Activated T-helper 17 cell treated with anti-CD3 and anti-CD28 coated beads, Interleukin-2, amount 50 U/mL, for 72 hours (primary cell): ENCODE results near the gene C1GALT1. TPM values are rescaled to one million over a fixed set of nuclear protein-coding genes. Genes with fewer than 3 reads are reported as not detected.

Experiments used
- ATAC-seq: fragments of 150-1000 bp; cut with Tn5 transposase; replicated peaks from 2 replicates; pipeline ENCODE4 v1.10.0; 2021; ENCODE audit warnings: mild to moderate bottlenecking, moderate library complexity
- H3K27ac Mint-ChIP-seq: one replicate; pipeline ENCODE4 v1.8.0; 2022; ENCODE audit warnings: mixed read lengths
- H3K27me3 Mint-ChIP-seq: one replicate; pipeline ENCODE4 v1.8.0; 2022; ENCODE audit warnings: mixed read lengths
- H3K36me3 Mint-ChIP-seq: one replicate; pipeline ENCODE4 v1.8.0; 2022; ENCODE audit warnings: low read depth, mild to moderate bottlenecking, mixed read lengths
- H3K4me1 Mint-ChIP-seq: one replicate; pipeline ENCODE4 v1.8.0; 2022; ENCODE audit warnings: mixed read lengths
- H3K4me3 Mint-ChIP-seq: one replicate; pipeline ENCODE4 v1.8.0; 2022; ENCODE audit warnings: mild to moderate bottlenecking, mixed read lengths
- H3K9me3 Mint-ChIP-seq: one replicate; pipeline ENCODE4 v1.8.0; 2022; ENCODE audit warnings: mixed read lengths
- total RNA-seq, 2 donors: library from RNA; stranded (reverse); gene quantifications; one replicate each; pipeline ENCODE4 v1.2.3, GENCODE V29; 2022

The C1GALT1 gene
- total RNA-seq, 2 donors from 2014 or later, result 40.9 to 47.2 TPM

DNA sequence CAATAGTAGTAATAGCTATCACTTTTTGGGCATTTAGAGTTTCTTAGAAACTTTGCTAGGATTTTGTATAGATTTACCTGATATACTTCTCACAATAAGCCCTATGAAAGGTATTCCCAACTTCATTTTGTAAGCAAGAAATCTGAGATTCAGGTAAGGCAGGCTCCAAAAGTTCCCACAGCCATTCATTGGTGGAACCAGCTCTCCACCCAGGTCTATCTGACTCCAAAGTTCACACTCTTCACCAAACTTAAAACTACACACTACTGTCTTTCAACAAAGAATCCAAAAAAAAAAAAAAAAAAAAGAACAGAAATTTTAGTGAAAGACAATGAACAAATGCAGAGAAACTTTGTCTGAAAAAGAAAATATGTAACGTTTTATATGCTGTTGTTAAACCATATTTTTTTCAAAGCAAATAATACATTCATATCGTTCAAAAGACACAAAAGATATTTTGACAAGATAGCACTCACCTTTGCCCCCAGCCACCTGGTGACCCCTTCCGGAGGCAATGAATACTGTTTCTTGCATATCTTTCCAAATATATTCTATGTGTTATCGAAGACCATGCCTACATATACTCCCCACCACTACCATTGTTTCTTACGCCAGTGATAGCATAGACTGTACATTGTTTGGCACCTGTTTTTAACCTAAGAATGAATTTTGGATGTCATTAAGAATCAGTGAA lies 108.2 kb downstream of the C1GALT1 start:
- H3K4me1 Mint-ChIP-seq, result no peaks in the 10 kb centered on the region
- no peaks in the 10 kb centered on the region for H3K36me3 Mint-ChIP-seq
- no peaks in the 10 kb centered on the region for H3K27me3 Mint-ChIP-seq
- no peak for ATAC-seq
- no peak overlapping the region for H3K4me3 Mint-ChIP-seq
- no peak overlapping the region for H3K27ac Mint-ChIP-seq
- peaks cover 3% of the 10 kb centered on the region for H3K9me3 Mint-ChIP-seq

DNA sequence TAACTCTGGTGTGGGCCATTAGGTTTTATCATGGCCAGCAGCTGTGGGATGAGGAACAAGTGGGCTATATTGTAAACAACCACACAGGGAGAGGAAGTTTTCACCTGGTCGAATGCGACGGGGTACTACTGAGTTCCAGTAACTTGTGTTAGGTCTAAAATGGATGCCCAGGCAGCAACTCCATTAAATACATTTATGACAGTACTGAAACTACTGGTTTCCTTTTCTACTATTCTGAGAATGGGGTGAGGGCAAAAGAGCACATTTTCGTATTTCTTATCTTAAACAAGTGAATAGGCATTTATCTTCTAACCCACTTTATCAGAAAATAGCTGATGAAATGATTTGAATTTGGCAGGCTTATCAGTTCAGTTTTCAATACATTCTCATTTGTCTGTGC lies 109.7 kb downstream of the C1GALT1 start:
- H3K4me3 Mint-ChIP-seq, result no peak overlapping the region
- no peaks in the 10 kb centered on the region for H3K27me3 Mint-ChIP-seq
- no peaks in the 10 kb centered on the region for H3K9me3 Mint-ChIP-seq
- ATAC-seq, result no peak
- no peak overlapping the region for H3K27ac Mint-ChIP-seq
- H3K36me3 Mint-ChIP-seq, result no peaks in the 10 kb centered on the region
- H3K4me1 Mint-ChIP-seq, result no peaks in the 10 kb centered on the region

DNA sequence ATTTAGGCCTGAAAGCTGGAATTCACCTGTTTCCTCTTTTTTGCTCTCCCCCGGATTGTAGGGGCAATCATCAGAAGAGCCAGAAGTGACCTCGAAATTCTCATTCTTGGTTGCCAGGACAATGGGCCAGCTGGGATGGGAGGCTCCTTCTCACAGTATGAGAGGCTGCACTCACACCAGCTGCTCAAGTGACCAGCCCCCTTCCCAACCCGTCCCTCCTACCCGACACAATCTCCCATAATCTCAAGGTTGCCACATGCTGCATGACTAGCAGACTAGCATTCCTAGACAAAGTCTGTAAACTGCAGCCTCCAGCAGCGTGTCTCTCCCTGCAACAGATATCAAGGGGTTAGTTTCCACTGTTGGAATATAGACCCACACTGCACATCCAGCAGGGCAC lies 110.3 kb downstream of the C1GALT1 start:
- no peaks in the 10 kb centered on the region for H3K27me3 Mint-ChIP-seq
- H3K36me3 Mint-ChIP-seq, result no peaks in the 10 kb centered on the region
- H3K9me3 Mint-ChIP-seq, result no peaks in the 10 kb centered on the region
- no peak overlapping the region for H3K27ac Mint-ChIP-seq
- ATAC-seq, result no peak
- H3K4me3 Mint-ChIP-seq, result no peak overlapping the region
- no peaks in the 10 kb centered on the region for H3K4me1 Mint-ChIP-seq

DNA sequence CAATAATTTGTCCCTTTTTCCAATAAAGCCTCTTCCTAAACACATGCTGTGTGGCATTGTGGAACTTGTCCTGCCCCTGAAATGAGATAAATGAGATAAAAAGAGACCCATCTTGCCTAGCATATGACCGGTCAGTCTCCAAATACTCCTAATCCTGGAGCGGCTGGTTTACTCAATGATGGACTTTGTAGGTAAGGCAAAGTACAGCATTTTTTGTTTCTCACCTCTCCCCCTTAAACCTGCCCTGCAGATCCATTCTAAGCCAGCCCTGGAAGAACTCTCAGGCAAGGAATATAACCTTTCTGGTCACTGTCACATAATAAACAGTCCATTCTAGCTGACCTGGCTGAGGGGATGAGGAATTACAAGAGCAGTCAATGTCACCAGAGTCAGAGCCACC lies 110.7 kb downstream of the C1GALT1 start:
- no peak for ATAC-seq
- Mint-ChIP-seq H3K27me3 (no peaks in the 10 kb centered on the region), H3K36me3 (no peaks in the 10 kb centered on the region), H3K4me3 (no peak overlapping the region), H3K4me1 (no peaks in the 10 kb centered on the region), H3K27ac (no peak overlapping the region), H3K9me3 (no peaks in the 10 kb centered on the region)

DNA sequence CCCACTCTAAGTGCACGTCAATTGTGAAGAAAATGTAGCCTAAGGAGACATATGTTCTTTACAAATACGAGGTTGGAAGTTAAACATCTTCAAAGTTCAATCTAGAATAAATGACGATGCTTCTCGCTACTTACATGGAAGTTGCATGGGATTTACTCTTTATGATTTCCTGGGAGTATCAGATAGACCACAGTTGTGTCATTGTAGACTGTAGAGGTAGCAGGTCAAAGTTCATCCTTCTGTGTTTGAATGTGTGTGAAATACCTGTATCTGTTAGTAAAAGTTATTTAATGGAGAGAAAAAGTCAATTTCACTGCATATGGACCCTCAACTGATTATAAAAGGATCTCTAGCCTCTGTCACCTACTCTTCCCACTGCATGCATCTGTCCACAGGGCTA lies 112.6 kb downstream of the C1GALT1 start:
- no peak overlapping the region for H3K4me3 Mint-ChIP-seq
- no peaks in the 10 kb centered on the region for H3K9me3 Mint-ChIP-seq
- H3K36me3 Mint-ChIP-seq, result no peaks in the 10 kb centered on the region
- no peaks in the 10 kb centered on the region for H3K27me3 Mint-ChIP-seq
- no peak overlapping the region for H3K27ac Mint-ChIP-seq
- no peaks in the 10 kb centered on the region for H3K4me1 Mint-ChIP-seq
- ATAC-seq, result no peak
